Activated CD8-positive, alpha-beta memory T cell treated with anti-CD3 and anti-CD28 coated beads, Interleukin-2, amount 10 ng/mL, durations not matched to agents 7 days and 5 days (primary cell): ENCODE results near the gene ASCL2. TPM values are rescaled to one million over a fixed set of nuclear protein-coding genes. Genes with fewer than 3 reads are reported as not detected.

Experiments used
- ATAC-seq: fragments of 150-1000 bp; cut with Tn5 transposase; one replicate; pipeline ENCODE4 v1.10.0; 2021; ENCODE audit warnings: moderate library complexity
- CTCF ChIA-PET: fragments of 350-600 bp; sonication (Branson Sonifier 250); formaldehyde crosslinking; loops from one replicate; lab custom pipeline; 2021; ENCODE audit warnings: antibody characterized with exemption; lab: Charles Lee
- DNase-seq: peaks from one replicate; pipeline ENCODE4 v3.0.0-alpha.2; 2020
- H3K27ac Mint-ChIP-seq: one replicate; pipeline ENCODE4 v1.8.0; 2021; ENCODE audit warnings: mild to moderate bottlenecking, mixed read lengths
- H3K27me3 Mint-ChIP-seq: one replicate; pipeline ENCODE4 v1.8.0; 2021; ENCODE audit warnings: mixed read lengths
- H3K36me3 Mint-ChIP-seq: one replicate; pipeline ENCODE4 v1.8.0; 2021; ENCODE audit warnings: mild to moderate bottlenecking, mixed read lengths
- H3K4me1 Mint-ChIP-seq: one replicate; pipeline ENCODE4 v1.8.0; 2021; ENCODE audit warnings: mixed read lengths
- H3K4me3 Mint-ChIP-seq: one replicate; pipeline ENCODE4 v1.8.0; 2021; ENCODE audit warnings: mild to moderate bottlenecking, moderate library complexity, mixed read lengths
- H3K9me3 Mint-ChIP-seq: one replicate; pipeline ENCODE4 v1.8.0; 2022; ENCODE audit warnings: low read depth, mixed read lengths
- total RNA-seq, 2 experiments: library from RNA; stranded (reverse); gene quantifications; one replicate each; pipeline ENCODE4 v1.2.3, GENCODE V29; 2021

The ASCL2 gene
- total RNA-seq, 2 experiments from 2014 or later = 0.12 to 0.15 TPM

DNA sequence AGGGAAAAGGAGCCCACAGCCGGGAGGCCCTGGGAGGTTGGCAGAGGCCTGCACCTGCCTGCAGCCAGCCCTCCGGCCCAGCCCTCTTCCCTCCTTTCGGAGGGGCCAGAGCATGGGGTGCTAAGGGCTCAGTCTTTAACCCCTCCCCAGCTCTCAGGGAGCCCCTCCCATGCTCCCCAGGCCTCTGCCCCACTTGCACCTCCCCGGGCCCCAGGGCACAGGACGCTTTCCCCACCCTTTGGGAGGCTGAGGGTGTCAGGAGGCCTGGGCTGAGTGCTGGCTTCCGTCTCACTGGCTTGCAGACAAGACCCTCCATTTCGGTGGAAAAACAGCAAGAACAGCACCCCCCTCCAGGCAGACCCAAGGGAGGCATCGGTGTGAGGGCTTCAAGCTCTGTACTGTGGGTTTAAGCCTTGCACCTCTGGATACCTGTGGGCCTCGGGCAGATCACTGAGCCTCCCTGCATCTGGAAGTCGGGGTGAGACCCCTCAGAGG, 7.3 kb downstream of the ASCL2 start:
- Mint-ChIP-seq H3K27ac (no peak overlapping the region), H3K4me3 (no peak overlapping the region), H3K9me3 (no peaks in the 10 kb centered on the region), H3K27me3 (peaks cover 4% of the 10 kb centered on the region), H3K36me3 (no peaks in the 10 kb centered on the region), H3K4me1 (peaks cover 23% of the 10 kb centered on the region)
- CTCF ChIA-PET = interaction anchor here (1.0 to 1.2 kb wide), 2 partner anchors 14 to 158 kb away, joined by 3 read pairs; no protein-coding TSS in a partner anchor
- peak; percentile 38 for DNase-seq
- no peak for ATAC-seq

DNA sequence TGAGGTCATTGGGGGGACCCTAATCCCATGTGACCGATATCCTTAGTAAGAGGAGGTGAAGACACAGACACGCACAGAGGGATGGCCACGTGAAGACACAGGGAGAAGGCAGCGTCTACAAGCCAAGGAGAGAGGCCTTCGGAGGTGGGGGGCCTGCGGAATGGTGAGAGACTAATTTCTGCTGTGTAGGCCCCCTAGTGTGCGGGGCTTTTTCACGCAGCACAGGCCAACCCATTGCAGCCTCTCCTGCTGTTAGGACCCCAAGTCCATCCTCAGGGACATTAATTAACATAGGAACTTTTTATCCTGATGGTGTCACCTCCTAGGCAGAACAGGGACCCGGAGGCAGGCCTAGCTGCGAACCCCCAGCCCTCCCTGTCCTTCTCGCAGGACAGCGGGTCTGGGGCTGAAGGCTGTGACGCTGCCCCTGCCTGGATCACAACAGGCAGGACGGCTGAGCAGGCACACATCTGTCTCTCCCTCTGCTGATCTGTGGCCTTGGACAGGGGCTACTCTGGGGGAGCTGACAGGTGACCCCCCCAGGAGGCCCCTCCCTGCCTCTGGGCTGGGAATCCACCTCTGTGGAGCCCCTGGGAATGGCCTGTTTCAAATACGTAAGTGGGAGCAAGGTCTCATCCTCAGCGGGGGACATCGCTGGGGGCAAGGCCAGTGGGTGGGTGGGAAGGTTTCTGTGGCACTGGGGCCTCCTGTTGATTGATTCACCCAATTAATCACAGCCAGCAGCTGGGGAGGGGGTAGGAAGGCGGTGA, 7.9 kb downstream of the ASCL2 start:
- H3K9me3 Mint-ChIP-seq = no peaks in the 10 kb centered on the region
- CTCF ChIA-PET = no interaction called here
- H3K36me3 Mint-ChIP-seq = no peaks in the 10 kb centered on the region
- H3K27me3 Mint-ChIP-seq = no peaks in the 10 kb centered on the region
- no peak overlapping the region for H3K4me3 Mint-ChIP-seq
- DNase-seq = peak; percentile 36
- peaks cover 20% of the 10 kb centered on the region for H3K4me1 Mint-ChIP-seq
- ATAC-seq = no peak
- H3K27ac Mint-ChIP-seq = no peak overlapping the region

DNA sequence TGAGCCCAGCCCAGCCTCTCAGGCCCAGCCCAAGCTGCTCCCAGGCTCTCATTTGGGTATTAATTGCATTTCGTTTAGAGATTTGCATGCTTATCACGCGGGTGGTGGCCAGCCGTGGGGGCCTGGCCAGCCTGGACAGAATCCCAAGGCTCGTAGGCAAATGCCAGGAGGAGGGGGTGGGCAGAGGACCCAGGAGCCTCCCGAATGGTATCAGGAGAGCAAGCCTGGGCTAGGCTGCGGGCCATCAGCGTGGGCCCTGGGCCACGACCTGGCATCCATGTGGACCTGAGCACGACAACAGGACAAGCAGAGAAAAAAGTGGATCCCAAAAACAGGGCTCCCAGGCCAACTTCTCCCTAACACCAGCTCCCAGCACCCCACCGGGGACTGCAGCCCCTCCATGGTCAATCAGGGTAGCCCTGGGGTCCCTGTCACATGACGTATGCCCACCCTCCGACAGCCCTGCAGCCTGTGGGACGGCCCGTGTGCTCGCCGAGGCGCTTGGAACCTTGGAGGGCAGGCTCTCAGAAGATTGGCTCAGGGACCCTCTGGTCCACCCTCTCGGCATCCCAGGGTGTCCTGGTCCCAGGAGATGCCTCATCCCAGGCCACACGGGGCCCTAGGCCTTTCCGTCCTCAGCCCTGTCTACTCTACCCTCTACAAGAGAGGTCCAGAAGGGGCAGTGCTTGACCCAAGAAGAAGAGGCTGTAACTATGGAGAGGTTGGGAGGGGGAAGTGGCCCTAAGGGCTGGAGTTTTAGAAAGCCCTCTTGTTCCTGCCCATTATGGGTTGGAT, 8.8 kb downstream of the ASCL2 start:
- CTCF ChIA-PET = no interaction called here
- no peak overlapping the region for H3K4me3 Mint-ChIP-seq
- ATAC-seq (no peak), DNase-seq (peak; percentile 30)
- H3K9me3 Mint-ChIP-seq = no peaks in the 10 kb centered on the region
- H3K36me3 Mint-ChIP-seq = no peaks in the 10 kb centered on the region
- H3K27me3 Mint-ChIP-seq = no peaks in the 10 kb centered on the region
- no peak overlapping the region for H3K27ac Mint-ChIP-seq
- H3K4me1 Mint-ChIP-seq = peaks cover 15% of the 10 kb centered on the region

DNA sequence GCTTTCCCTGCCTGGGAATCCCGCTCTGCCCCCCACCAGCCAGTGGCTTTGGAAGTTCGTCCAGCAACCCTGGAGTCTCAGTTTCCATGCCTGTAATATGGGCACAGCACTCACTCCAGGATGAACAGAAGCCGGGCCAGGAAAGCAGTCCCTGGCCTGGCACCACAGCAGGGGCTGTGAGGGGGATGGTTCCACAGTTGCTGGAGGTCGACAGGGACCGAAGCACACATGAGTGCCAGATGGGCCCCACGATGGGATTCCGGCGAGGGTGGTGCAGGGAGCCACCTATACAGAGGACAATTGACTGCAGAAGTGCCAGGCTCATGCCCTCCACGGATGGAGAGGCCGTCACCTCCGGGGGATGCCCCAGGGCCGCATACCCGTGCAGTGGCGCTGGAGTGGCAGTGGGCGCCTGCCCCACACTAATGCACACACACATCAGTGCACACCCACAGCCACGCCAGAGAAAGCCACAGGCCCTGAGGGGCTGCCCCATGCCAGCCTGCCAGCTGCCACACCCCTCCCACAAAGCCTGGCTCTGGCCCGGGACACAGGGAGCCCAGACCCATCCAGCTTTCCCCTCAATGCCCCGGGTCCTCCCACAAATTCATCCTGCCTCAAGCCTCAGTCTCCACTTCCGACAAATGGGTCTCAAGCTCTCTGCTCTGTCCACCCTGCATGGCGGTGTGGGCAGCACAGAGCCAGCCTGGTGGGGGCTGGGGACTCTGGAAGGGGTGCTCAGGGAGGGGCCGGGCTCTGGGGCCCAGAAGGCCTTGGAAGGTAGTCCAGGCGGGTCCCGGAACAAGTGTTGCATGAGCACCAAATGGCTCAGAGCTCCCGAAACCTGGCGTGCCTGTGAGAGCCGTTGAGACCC, 9.7 kb downstream of the ASCL2 start:
- Mint-ChIP-seq H3K4me3 (no peak overlapping the region), H3K4me1 (peaks cover 6% of the 10 kb centered on the region), H3K27me3 (no peaks in the 10 kb centered on the region), H3K9me3 (no peaks in the 10 kb centered on the region), H3K27ac (no peak overlapping the region), H3K36me3 (no peaks in the 10 kb centered on the region)
- CTCF ChIA-PET = no interaction called here
- peak; percentile 33 for DNase-seq
- ATAC-seq = no peak

DNA sequence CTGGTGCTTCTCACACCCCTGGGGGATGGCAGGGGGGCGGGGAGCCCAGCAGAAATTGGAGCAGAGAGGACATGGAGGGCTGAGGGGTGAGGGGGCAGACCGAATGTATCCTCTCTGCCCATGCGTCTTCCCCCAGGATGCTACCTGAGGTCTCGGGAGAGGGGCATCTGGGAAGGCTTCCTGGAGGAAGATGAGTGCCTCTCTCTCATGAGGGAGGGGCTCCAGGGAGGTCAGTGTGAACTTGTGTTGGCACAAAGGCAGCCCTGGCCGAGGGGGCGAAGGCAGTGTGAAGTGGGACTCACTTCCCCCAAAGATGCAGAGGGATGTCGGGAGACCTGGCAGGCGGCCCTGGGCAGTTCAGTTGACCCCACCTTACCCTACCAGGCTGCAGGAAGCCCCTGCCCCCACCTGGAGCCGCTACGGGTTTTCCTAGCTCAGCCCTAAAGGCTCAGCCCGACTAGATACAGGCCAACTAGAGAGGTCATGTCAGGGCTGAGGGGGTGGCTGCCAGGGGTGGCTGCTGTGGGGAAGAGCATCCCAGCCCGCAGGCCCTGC, 10.4 kb downstream of the ASCL2 start:
- H3K4me3 Mint-ChIP-seq = no peak overlapping the region
- CTCF ChIA-PET = no interaction called here
- no peaks in the 10 kb centered on the region for H3K27me3 Mint-ChIP-seq
- H3K36me3 Mint-ChIP-seq = no peaks in the 10 kb centered on the region
- no peak overlapping the region for H3K27ac Mint-ChIP-seq
- DNase-seq (peak; percentile 36), ATAC-seq (no peak)
- no peaks in the 10 kb centered on the region for H3K4me1 Mint-ChIP-seq
- no peaks in the 10 kb centered on the region for H3K9me3 Mint-ChIP-seq

DNA sequence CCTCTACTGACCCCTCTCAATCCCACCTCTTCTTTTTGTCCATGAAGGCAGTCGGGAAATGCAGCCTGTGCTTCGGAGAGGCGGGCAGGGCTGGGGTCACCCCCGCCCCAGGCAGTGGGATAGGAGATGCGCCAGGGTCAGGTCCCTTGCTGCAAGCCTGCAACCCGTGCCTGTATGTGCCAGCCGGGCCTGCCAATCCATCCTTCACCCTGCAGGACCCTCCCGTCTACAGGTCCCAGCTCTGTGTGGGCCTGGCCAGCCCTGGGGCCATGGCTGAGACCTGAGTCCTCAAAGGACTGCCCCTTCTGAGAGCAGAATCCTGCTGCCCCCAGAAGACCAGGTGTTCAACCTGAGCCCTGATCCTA, 10.9 kb downstream of the ASCL2 start:
- Mint-ChIP-seq H3K4me1 (no peaks in the 10 kb centered on the region), H3K4me3 (no peak overlapping the region), H3K9me3 (no peaks in the 10 kb centered on the region), H3K36me3 (no peaks in the 10 kb centered on the region), H3K27me3 (no peaks in the 10 kb centered on the region), H3K27ac (no peak overlapping the region)
- ATAC-seq (no peak), DNase-seq (no peak)
- CTCF ChIA-PET = no interaction called here

DNA sequence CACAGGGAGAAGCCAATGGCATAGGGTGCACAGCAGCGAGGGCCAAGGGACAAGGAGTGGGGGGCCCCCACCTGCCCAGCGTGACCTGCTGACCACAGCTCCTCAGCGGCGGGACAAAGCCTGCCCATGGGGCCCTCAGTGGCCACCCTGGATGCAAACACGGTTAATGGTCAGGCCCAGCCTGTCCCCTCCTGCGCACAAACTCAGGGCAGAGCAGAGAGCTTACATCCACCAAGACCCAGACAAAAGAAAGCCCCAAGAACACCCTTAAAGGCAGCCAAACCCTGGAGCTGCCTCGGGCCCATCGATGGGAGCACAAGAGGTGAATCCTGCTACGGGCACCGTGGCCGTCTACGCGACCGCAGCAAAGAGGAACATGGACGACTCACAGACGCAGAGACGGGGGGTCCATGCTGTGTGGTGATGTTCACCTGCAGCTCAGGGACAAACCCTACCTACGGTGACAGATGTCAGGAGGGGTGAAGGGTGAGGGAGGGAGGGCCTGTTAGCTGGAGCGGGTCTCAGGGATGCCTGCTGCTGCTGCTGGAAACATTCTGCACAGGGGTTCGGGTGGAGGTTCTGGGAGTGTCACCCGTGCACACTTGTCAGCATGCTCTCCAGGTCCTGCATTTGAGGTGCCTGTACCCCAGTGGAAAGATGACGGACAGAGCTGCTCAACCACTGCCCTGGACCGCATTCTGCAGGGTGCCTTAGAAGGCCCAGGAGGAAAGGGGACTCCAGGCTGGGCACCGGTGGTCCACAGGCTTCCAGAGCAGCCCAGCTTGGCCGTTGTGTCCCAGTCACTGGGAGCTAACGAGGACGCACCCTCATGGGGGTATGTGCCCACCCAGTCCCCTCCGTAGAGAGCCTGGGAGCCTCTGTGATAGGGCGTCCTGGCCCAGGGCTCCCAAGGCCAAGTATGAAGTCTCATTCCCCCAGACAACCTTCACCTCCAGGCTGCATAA, 11.6 kb downstream of the ASCL2 start:
- ATAC-seq (no peak), DNase-seq (peak; percentile 35)
- H3K4me3 Mint-ChIP-seq = no peak overlapping the region
- H3K9me3 Mint-ChIP-seq = no peaks in the 10 kb centered on the region
- no peaks in the 10 kb centered on the region for H3K4me1 Mint-ChIP-seq
- no peak overlapping the region for H3K27ac Mint-ChIP-seq
- no peaks in the 10 kb centered on the region for H3K27me3 Mint-ChIP-seq
- CTCF ChIA-PET = no interaction called here
- no peaks in the 10 kb centered on the region for H3K36me3 Mint-ChIP-seq

DNA sequence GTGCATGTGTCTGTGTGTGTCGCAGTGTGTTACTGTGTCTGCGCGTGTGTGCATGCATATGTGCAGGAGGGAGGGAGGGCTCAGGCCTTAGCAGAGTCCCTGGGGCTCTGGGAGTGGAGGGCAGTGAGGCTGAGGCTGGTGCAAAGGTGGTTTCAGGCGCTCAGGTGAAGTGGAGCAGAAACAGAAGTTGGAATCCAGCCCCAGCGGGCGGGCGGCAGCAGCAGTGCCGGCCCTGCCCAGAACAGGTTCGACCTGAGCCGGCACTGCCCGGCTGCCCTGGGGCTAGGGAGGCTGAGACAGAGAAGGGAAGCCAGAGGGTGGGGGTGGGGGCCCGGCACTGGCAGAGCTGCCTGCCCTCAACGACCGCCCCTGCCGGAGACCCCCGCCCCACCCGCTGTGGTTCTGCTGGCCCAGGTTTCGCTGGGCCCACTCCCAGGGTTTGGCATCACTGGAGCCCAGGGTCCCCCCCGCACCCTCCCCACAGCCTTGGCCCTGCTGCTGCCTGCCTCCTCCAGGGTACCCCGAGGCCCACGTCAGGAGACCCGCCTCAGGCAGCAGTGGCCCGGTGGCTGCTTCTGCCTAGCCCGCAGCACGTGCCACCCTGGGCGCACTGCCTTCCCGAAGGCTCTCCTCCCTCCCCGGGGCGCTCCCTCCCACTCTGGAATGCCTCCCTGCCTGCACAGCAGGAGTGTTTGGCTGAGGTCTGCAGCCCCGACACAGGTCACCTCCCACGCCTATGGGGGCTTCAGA, 13.3 kb downstream of the ASCL2 start:
- H3K27ac Mint-ChIP-seq = no peak overlapping the region
- H3K27me3 Mint-ChIP-seq = peaks cover 5% of the 10 kb centered on the region
- H3K36me3 Mint-ChIP-seq = no peaks in the 10 kb centered on the region
- DNase-seq = no peak
- H3K4me1 Mint-ChIP-seq = no peaks in the 10 kb centered on the region
- no peaks in the 10 kb centered on the region for H3K9me3 Mint-ChIP-seq
- CTCF ChIA-PET = no interaction called here
- H3K4me3 Mint-ChIP-seq = no peak overlapping the region
- no peak for ATAC-seq

DNA sequence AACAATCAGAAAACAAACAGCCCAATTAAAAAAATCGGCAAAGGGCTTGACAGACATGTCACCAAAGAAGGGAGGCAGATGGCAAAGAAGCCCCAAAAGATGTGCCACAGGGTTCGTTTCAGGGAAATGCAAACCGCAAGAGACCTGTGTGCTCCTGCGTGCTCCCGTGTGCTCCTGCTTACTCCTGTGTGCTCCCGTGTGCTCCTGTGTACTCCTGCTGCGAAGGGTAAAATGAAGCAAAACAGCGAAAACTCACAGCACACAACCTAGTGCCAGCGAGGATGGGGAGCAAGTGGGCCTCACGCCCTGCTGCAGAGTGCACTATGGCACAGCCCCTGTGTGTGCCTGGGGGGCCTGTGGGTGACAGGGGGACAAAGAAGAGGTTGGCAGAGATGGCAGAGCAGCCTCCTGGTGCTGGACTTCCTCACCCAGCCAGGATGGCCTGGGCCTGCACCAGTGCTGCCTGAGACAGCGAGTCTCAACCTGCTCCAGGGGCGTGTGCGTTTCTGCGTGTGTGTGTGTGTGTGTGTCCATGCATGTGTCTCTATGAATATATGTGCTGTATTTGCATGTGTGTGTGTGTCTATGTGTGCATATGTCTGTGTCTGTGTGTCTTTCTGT, 14.0 kb downstream of the ASCL2 start:
- Mint-ChIP-seq H3K4me1 (no peaks in the 10 kb centered on the region), H3K27me3 (peaks cover 6% of the 10 kb centered on the region), H3K27ac (no peak overlapping the region), H3K9me3 (no peaks in the 10 kb centered on the region), H3K4me3 (no peak overlapping the region), H3K36me3 (no peaks in the 10 kb centered on the region)
- CTCF ChIA-PET = no interaction called here
- no peak for DNase-seq
- ATAC-seq = no peak

DNA sequence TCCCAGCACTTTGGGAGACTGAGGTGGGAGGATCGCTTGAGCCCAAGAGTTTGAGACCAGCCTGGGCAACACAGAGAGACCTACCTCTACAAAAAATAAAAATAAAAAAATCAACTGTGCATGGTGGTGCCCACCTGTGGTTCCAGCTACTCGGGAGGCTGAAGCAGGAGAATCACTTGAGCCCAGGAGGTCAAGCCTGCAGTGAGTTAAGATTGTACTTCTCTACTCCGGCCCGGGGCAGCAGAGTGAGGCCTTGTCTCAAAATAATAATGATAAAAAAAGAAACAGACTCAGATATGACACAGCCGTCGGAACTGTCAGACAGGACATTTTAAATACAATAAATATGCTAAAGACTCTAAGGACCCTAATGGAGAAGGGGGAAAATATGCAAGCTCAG, 18.4 kb downstream of the ASCL2 start:
- Mint-ChIP-seq H3K27me3 (peaks cover 9% of the 10 kb centered on the region), H3K9me3 (no peaks in the 10 kb centered on the region), H3K4me1 (no peaks in the 10 kb centered on the region), H3K4me3 (no peak overlapping the region), H3K27ac (no peak overlapping the region), H3K36me3 (no peaks in the 10 kb centered on the region)
- no peak for ATAC-seq
- no peak for DNase-seq
- CTCF ChIA-PET = no interaction called here

DNA sequence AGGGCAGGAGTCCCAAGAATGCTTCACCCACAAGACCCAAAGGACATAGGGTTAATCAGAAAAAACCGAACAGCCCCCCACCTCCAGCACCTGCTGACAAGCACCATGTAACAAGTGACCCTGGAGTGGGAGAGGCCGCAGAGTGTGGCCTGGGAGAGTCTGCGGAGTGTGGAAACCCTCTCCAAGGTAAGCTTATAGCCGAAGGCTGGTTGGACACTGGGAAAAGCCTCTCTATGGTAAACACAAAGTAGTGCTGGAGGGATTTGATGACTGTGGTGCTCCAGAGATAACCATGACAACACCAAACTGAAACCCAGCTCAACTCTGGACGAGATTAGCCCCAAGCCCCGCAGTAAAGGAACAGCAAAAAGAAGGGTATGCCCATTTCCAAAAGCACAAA, 19.2 kb downstream of the ASCL2 start:
- Mint-ChIP-seq H3K4me1 (no peaks in the 10 kb centered on the region), H3K9me3 (no peaks in the 10 kb centered on the region), H3K36me3 (no peaks in the 10 kb centered on the region), H3K27me3 (peaks cover 14% of the 10 kb centered on the region), H3K4me3 (no peak overlapping the region), H3K27ac (no peak overlapping the region)
- CTCF ChIA-PET = no interaction called here
- DNase-seq (no peak), ATAC-seq (no peak)
